ENCODE measurements around the gene SOX13.

The SOX13 gene

DNA sequence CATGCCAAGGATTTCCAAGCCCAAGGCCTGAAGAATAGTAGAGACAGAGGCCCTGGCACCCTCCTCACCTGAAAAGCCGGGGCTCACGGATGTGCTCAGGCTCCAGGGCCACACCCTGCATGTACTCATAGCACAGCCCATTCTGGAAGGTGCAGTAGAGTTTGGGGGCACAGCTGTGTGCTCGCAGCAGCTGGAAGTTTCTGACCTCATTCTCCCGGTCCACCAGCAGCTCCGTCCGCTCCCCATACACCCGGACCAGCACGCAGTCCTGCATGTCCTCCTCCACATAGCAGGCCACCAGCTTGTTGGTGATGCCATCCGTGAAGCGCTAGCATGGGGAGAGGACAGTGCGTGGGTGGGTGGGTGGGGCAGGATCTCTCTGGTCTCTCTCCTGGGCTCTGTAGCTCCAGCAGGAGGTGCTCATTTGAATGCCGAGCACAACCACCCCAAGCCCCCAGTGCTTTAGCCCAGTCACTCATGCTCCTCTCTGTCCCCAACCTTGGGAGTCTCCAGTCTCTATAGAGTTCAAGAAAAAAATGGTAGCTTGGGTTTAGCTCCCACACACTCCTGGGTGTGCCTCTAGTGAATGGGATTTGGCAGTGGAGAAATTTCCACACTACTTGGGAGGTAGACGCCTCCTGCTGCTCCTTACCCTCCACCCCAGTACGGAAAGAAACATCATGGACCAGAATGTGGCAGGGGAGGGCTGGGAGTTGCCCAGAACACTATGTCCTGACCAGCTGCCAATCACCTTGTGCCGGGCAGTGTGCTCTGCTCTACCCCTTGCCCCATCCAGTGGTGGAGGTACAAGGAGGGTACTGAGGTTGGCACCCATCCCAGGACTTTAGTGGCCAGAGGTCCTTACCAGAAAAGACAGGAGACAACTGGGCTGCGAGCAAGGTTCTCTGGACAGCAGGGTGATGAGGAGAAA, 77.0 kb downstream of the SOX13 start:
- Histone ChIP-seq H3K9ac (ENCODE audit: insufficient read length) (no peak overlapping the region), H3K9me3 (ENCODE audit: low read depth, low read length) (no peaks in the 10 kb centered on the region), H3K27ac (no peak overlapping the region), H3K36me3 (ENCODE audit: insufficient read depth, low read length) (no peaks in the 10 kb centered on the region), H3K4me3 (no peak overlapping the region)
- TF ChIP-seq EZH2 (IDR thresholded peaks at IDR 0.05) = no peak
- TF ChIP-seq FOXP2 (optimal IDR thresholded peaks at IDR 0.05; ENCODE audit: control extremely low read depth, extremely low read length, insufficient read depth) = no peak
- no peak for TF ChIP-seq POLR2AphosphoS5 (IDR thresholded peaks at IDR 0.05; ENCODE audit: borderline replicate concordance, low read depth, low read length)
- no peak for DNase-seq (ENCODE audit: low read depth, low spot score)

DNA sequence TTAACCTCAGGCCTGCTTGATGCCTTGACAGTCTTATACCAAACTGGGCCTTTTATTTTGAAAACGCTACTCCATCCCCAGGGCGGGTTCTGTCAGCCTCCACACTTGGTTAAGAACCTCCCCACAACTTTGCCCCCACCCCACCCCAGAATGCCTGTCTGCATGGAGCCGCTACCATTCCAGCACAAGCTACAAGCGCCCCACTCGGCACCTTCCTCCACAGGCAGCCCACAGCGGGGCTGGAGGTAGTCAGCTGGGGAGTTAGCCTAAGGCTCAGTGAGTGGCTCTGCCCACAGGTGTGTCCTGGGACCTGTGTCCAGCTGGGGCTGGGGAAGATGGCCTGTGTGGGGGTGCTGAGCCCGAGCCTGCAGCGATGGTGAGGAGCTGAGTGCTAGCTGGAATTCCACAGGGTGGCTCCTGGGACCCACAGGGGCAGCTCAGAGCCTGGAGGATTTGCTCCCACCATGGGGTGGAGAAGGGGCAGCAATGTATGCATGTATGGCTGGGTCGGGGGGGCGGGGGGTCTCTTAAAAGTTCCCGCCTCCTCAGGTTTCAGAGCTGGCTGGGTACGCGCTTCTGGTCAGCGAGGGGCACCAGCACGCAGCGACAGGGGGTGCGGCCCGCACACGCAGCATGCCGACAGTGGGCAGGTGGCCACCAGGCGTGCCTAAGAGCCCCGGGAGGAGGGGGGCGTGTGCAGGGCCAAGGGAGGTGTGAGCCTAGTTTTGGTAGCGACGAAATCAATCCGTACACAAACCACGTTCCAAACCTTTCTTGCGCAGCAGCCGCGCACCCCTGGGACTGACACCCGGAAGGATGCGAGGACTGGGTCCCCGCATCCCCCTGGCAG, 78.0 kb downstream of the SOX13 start:
- H3K9ac ChIP-seq (ENCODE audit: insufficient read length) = peak overlapping the region; percentile 68
- peak overlapping the region; percentile 85 for H3K4me3 ChIP-seq
- no peak for DNase-seq (ENCODE audit: low read depth, low spot score)
- H3K27ac ChIP-seq = no peak overlapping the region
- TF ChIP-seq POLR2AphosphoS5 (IDR thresholded peaks at IDR 0.05; ENCODE audit: borderline replicate concordance, low read depth, low read length) (no peak), EZH2 (IDR thresholded peaks at IDR 0.05) (no peak), FOXP2 (optimal IDR thresholded peaks at IDR 0.05; ENCODE audit: control extremely low read depth, extremely low read length, insufficient read depth) (no peak)
- H3K36me3 ChIP-seq (ENCODE audit: insufficient read depth, low read length) = no peaks in the 10 kb centered on the region
- H3K9me3 ChIP-seq (ENCODE audit: low read depth, low read length) = no peaks in the 10 kb centered on the region

DNA sequence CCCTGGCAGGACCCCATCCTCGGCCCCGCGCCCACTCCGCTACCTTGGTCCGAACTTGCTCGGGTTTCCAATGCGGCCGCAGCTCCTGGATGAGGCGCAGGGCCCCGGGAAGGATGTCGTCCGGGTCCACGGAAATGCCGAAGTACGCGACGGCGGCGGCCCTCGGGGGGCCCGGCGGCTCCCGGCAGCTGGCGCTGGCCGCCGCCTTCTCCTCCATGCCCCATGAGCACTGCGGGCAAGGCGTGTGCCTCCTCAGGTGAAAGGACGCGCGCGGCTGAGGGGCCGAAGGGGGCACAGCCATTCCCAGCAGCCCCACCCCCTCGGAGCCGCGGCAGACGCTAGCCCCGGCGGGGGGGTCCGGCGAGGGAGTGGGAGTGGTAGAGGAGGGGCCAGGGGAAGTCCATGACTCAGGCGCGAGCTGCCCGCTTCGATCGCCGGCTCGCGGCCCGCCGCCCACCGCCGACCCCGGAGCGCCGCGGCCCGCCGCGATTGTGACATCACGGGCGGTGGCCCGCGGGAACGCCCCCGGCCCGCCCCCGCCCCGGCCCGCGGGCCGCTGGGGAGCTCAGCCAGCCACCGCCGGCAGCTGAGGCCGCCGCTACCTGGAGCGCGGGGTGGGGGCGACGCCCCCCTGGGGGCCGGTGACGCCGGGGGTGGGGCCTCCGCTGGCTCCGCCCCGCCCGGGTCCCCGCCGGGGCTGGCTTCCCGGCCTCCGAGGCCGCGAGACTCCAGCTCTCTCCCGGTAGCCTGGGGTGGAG, 78.8 kb downstream of the SOX13 start, which contains the start of gene ETNK2:
Gene ETNK2, minus strand, starts transcription at position 493 of the 758 bp plus-strand sequence. Its CDS starts 192 bp downstream, at position 301.
- no peaks in the 10 kb centered on the region for H3K9me3 ChIP-seq (ENCODE audit: low read depth, low read length)
- H3K4me3 ChIP-seq = peak within 1 kb of the TSS; percentile 85
- H3K9ac ChIP-seq (ENCODE audit: insufficient read length) = peak within 1 kb of the TSS; percentile 73
- no peak for DNase-seq (ENCODE audit: low read depth, low spot score)
- no peaks in the 10 kb centered on the region for H3K36me3 ChIP-seq (ENCODE audit: insufficient read depth, low read length)
- no peak within 1 kb of the TSS for H3K27ac ChIP-seq
- TF ChIP-seq FOXP2 (optimal IDR thresholded peaks at IDR 0.05; ENCODE audit: control extremely low read depth, extremely low read length, insufficient read depth) = no peak
- TF ChIP-seq POLR2AphosphoS5 (IDR thresholded peaks at IDR 0.05; ENCODE audit: borderline replicate concordance, low read depth, low read length) = no peak
- TF ChIP-seq EZH2 (IDR thresholded peaks at IDR 0.05) = no peak

DNA sequence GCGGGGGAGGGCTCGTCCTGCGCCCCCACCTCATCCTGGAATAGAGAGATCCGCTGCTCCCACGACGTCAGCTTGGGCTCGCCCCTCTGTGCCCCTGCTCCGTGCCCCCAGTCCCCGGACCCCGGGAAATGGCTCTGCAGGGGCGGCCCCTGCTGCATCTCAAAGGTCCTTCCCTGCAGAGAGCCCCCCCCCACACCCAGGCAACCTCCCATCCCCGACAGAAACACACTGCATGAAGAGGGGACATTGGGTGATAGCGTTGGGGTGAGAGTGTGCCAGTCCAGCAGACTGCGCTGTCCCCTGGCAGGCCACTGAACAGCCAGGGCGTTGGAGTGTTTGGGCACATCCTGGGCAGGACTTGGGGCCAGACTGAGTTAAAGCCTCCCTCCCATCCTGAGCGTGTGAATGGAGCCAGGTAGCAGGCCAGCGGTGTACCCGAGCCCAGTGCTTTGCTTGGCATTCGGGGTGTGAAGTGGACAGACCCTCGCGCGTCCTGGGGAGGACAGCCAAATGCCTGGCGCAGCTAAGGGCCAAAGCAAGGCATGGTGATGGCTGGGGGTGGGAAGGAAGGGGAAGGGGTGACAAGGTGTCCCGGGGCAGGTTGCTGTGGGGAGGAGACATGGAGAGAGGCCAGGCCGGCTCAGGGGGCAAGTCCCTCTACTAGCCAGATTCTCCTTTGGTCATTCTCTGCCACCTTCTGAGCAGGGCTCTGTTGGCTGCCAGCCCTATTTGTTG, 79.6 kb downstream of the SOX13 start:
- peak overlapping the region; percentile 85 for H3K4me3 ChIP-seq
- peak overlapping the region; percentile 73 for H3K9ac ChIP-seq (ENCODE audit: insufficient read length)
- no peaks in the 10 kb centered on the region for H3K36me3 ChIP-seq (ENCODE audit: insufficient read depth, low read length)
- no peaks in the 10 kb centered on the region for H3K9me3 ChIP-seq (ENCODE audit: low read depth, low read length)
- no peak overlapping the region for H3K27ac ChIP-seq
- no peak for DNase-seq (ENCODE audit: low read depth, low spot score)
- TF ChIP-seq FOXP2 (optimal IDR thresholded peaks at IDR 0.05; ENCODE audit: control extremely low read depth, extremely low read length, insufficient read depth) = no peak
- TF ChIP-seq EZH2 (IDR thresholded peaks at IDR 0.05) = no peak
- TF ChIP-seq POLR2AphosphoS5 (IDR thresholded peaks at IDR 0.05; ENCODE audit: borderline replicate concordance, low read depth, low read length) = no peak

DNA sequence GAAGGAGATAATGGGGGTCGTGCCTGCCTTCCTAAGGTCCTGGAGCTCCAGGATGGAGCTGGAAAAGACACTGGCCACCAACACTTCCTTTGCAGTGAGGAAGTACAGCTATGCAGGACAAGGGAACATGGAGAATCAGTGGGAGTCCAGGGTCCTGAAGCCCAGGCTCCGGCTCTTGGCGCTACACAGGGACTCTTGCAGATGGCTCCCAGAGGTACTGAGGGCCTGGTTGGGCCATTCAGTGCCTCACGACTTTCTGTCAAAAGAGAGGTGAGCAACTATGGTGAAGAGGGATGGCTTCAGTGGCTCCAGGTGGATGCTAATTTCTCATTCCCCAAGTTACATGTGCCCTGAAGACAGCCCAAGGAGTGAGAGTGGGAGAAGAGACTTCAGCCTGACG, 80.8 kb downstream of the SOX13 start:
- no peak overlapping the region for H3K9ac ChIP-seq (ENCODE audit: insufficient read length)
- no peaks in the 10 kb centered on the region for H3K36me3 ChIP-seq (ENCODE audit: insufficient read depth, low read length)
- DNase-seq (ENCODE audit: low read depth, low spot score) = no peak
- H3K27ac ChIP-seq = no peak overlapping the region
- no peak for TF ChIP-seq FOXP2 (optimal IDR thresholded peaks at IDR 0.05; ENCODE audit: control extremely low read depth, extremely low read length, insufficient read depth)
- TF ChIP-seq EZH2 (IDR thresholded peaks at IDR 0.05) = no peak
- TF ChIP-seq POLR2AphosphoS5 (IDR thresholded peaks at IDR 0.05; ENCODE audit: borderline replicate concordance, low read depth, low read length) = no peak
- H3K4me3 ChIP-seq = no peak overlapping the region
- H3K9me3 ChIP-seq (ENCODE audit: low read depth, low read length) = no peaks in the 10 kb centered on the region

DNA sequence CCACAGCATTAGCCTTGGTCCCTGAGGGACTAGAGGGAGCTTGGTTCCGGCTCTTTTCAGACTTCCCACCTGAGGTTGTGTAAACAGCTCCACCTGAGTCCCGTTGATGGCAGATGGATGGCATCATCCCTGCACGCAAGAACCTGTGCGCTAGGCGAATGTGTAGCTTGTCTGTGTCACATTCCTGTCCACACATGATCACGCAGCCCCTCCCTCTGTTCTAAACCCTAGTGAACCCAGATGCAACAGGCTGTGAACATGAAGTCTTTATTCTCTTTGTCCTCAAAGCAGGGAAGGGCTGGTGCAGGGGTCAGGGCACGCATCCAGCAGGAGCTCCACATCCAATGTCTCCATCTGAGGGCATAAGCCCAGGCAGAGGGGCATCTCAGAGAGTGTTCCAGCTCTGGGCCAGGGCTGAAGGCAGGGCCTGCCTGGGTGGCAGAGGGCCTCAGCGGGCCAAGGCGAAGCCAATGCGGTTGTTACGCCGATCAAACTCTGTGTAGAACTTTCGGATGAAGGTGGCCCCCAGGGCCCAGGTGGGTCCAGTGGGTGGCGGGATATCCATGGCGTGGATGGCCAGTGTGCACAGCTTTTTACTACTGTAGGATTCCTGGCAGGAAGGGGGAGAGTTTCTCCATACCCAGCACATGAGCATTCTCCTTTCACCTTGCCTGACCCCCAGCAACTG, 81.8 kb downstream of the SOX13 start:
- TF ChIP-seq EZH2 (IDR thresholded peaks at IDR 0.05) = no peak
- TF ChIP-seq POLR2AphosphoS5 (IDR thresholded peaks at IDR 0.05; ENCODE audit: borderline replicate concordance, low read depth, low read length) = no peak
- Histone ChIP-seq H3K9ac (ENCODE audit: insufficient read length) (no peak overlapping the region), H3K9me3 (ENCODE audit: low read depth, low read length) (no peaks in the 10 kb centered on the region), H3K4me3 (no peak overlapping the region), H3K36me3 (ENCODE audit: insufficient read depth, low read length) (no peaks in the 10 kb centered on the region), H3K27ac (no peak overlapping the region)
- DNase-seq (ENCODE audit: low read depth, low spot score) = no peak

DNA sequence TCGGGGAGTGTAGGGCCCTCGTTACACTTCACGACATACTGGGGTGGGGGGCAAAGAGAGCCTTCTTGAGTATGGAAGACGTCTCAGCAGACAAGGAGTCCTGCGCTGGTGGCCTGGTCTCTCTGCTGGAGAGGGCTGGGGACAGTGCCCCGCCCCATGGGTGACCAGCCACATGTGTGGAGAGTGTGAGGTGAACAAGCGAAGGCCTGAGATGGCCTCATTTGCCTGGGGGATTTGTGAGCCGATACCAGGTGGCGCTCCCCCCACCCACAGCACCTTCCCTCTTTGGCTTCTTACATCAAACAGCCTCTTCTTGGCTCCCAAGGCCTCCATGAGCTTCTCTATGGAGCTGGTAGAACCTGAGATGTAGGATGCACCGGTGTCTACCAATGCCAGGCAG, 83.0 kb downstream of the SOX13 start:
- no peak for DNase-seq (ENCODE audit: low read depth, low spot score)
- Histone ChIP-seq H3K9ac (ENCODE audit: insufficient read length) (no peak overlapping the region), H3K9me3 (ENCODE audit: low read depth, low read length) (no peaks in the 10 kb centered on the region), H3K27ac (no peak overlapping the region), H3K4me3 (no peak overlapping the region), H3K36me3 (ENCODE audit: insufficient read depth, low read length) (no peaks in the 10 kb centered on the region)
- TF ChIP-seq FOXP2 (optimal IDR thresholded peaks at IDR 0.05; ENCODE audit: control extremely low read depth, extremely low read length, insufficient read depth) (no peak), POLR2AphosphoS5 (IDR thresholded peaks at IDR 0.05; ENCODE audit: borderline replicate concordance, low read depth, low read length) (no peak), EZH2 (IDR thresholded peaks at IDR 0.05) (no peak)
